ENCODE data around the gene CTAGE8. TPM values are rescaled to one million over a fixed set of nuclear protein-coding genes. Genes with fewer than 3 reads are reported as not detected.
"Not testable (repeated sequence)": the region's sequence is repeated elsewhere in the genome, so short reads cannot be mapped to it uniquely, and the experiment has no call there.

The CTAGE8 gene, protein sequence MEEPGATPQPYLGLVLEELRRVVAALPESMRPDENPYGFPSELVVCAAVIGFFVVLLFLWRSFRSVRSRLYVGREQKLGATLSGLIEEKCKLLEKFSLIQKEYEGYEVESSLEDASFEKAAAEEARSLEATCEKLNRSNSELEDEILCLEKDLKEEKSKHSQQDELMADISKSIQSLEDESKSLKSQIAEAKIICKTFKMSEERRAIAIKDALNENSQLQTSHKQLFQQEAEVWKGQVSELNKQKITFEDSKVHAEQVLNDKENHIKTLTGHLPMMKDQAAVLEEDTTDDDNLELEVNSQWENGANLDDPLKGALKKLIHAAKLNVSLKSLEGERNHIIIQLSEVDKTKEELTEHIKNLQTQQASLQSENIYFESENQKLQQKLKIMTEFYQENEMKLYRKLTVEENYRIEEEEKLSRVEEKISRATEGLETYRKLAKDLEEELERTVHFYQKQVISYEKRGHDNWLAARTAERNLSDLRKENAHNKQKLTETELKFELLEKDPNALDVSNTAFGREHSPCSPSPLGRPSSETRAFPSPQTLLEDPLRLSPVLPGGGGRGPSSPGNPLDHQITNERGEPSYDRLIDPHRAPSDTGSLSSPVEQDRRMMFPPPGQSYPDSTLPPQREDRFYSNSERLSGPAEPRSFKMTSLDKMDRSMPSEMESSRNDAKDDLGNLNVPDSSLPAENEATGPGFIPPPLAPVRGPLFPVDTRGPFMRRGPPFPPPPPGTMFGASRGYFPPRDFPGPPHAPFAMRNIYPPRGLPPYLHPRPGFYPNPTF
- 1.2 TPM for total RNA-seq

DNA sequence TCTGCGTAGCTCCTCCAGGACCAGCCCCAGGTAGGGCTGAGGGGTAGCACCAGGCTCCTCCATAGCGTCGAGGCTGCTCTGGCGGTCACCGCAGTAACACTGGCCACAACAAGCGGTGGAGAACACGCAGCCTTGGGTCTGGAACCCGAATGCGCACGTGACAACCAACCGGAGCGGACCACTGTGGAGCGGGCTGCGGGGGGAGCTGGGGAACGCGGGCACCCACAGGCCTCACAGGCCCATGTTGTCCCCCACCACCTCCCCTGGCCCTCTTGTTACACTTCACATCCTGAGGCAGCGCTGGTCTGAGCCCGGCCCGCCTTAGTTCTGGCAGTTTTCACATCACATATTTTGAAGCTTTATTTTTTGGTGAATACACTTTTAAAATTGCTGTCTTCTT lies at the start of gene CTAGE8:
Gene CTAGE8, minus strand, starts transcription at position 101 of the 400 bp plus-strand sequence. Its CDS starts 38 bp downstream, at position 63.
- intact Hi-C loops (cut with DNase I); ATAC-seq; DNase-seq (ENCODE audit: low spot score): not testable (repeated sequence)

GRCh38 chr7:144317537-144317936 lies 48.4 kb upstream of the CTAGE8 start:
- ATAC-seq = peak; percentile 51
- intact Hi-C loops (cut with DNase I); DNase-seq (ENCODE audit: low spot score): not testable (repeated sequence)

GRCh38 chr7:144311872-144312469 lies 42.9 kb upstream of the CTAGE8 start, which contains the start of gene OR2A1:
Gene OR2A1 (plus strand): TSS chr7:144312419. CDS start chr7:144318125, 5,706 bp downstream.
- ATAC-seq = peak; percentile 38
- intact Hi-C loops (cut with DNase I); DNase-seq (ENCODE audit: low spot score): not testable (repeated sequence)

GRCh38 chr7:144311218-144311617 lies 42.1 kb upstream of the CTAGE8 start:
- intact Hi-C loops (cut with DNase I); DNase-seq (ENCODE audit: low spot score): not testable (repeated sequence)

DNA sequence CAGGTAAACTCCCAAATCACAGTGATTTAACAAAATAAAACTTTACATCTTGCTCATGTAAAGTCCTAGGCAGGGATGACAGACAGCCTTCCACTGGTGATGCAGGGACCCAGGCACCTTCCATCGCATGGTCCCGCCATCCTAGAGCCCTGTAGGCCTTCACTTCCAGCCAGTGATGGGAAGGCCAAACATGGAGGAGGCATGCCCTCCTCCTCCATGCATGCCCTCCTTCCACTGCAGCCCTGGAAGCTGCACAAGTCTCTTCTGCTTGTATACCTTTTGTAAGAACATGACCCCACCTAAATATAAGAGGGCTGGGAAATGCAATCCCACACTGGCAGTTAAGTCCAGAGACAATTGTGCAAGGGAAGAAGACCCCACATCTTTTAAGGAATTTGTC lies 40.6 kb upstream of the CTAGE8 start:
- DNase-seq (ENCODE audit: low spot score); intact Hi-C loops (cut with DNase I): not testable (repeated sequence)
- peak; percentile 27 for ATAC-seq

More at GRCh38 chr7:144311218-144311617, 42.1 kb upstream of the CTAGE8 start:
- ATAC-seq = not testable (repeated sequence)

GRCh38 chr7:144305156-144305555 lies 36.1 kb upstream of the CTAGE8 start:
- ATAC-seq; DNase-seq (ENCODE audit: low spot score); intact Hi-C loops (cut with DNase I): not testable (repeated sequence)

DNA sequence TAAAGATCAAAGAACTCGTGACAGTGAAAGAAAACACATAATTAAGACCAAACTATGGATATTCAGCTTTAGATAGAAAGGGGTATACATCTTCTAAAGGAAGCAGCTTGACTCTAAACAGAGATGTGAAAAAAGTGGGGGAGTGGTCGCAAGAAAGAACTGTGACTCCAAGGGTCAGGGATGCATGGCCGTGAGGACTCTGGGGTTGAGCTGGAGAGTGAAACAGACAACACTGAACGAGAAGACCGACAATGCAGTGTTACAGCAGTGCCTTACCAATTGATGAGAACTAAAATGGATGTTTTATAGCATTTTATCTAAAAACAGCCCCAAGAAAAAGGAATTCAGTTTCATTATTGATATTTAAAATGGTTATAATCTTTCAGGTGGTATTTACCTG lies 34.5 kb upstream of the CTAGE8 start:
- intact Hi-C loops (cut with DNase I); ATAC-seq: not testable (repeated sequence)

GRCh38 chr7:144302578-144303303 lies 33.7 kb upstream of the CTAGE8 start:
- intact Hi-C loops (cut with DNase I); DNase-seq (ENCODE audit: low spot score): not testable (repeated sequence)
- peak; percentile 9 for ATAC-seq

More for the DNA sequence above, 34.5 kb upstream of the CTAGE8 start:
- DNase-seq (ENCODE audit: low spot score) = not testable (repeated sequence)

DNA sequence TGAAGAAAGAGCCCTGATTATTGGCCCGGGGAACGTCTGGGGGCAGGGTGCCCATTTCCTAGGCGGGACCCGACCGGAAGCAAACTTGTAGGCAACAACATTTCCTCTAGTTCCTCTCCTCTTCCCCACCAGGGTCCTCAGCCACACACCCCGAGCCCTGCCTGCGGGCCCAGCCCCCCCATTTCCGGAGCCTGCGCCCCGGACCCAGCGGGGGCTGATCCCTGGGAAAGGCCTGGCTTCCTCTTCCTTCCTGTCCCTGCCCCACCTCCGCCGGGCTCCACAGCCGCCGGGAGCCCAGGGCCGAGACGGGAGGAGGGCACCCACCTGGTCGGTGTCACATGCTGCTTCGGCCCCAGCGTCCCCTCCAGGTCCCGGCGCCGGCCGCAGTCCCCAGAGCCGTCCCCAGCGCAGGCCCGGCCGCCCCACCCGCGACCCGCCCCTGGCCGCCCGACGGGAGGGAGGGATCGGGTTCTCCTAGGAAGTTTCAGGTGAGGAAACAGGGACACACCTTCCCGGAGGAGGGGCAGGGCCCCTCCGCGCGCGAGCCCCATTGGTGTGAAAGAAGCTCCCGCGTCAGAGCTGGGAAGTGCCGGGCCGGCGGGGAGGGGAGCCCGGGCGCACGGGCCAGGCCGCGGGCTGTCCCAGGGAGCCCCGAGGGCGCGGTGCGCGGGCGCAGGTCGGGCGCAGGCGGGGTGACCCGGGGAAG lies 24.9 kb upstream of the CTAGE8 start:
- intact Hi-C loops (cut with DNase I); DNase-seq (ENCODE audit: low spot score): not testable (repeated sequence)
- peak; percentile 87 for ATAC-seq

GRCh38 chr7:144292384-144293161 lies 23.5 kb upstream of the CTAGE8 start:
- intact Hi-C loops (cut with DNase I); DNase-seq (ENCODE audit: low spot score); ATAC-seq: not testable (repeated sequence)

- DNase-seq (ENCODE audit: low spot score); intact Hi-C loops (cut with DNase I); ATAC-seq: not testable (repeated sequence)
Observed at GRCh38 chr7:144291607-144292006, 22.5 kb upstream of the CTAGE8 start.

DNA sequence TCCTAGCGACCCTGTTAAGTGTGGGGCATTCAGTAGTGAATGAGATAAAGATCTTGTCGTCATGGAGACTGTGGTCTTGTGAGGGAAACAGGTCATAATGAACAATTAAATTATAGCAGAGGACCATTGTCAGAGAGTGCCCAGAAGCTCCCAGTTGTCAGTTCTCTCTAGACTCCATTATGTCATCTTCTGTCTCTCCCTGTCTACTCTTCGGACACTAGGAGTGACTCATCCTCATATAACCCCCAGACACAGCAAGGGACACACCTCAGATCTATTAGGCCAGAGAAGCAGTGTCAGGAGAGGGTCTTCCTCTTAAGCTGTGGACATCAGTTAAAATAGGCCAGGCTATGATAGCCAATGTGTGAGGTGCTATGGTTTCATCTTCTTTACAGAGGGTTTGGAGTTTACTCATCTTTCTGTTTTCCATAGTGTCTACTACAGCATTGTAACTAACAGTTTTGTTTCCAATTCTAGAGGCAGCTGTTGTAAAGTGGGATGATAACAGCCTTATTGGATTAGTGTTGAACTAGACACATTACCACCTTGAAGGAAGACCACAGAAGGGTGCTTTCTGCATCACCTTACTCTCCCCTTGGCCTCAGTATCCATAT lies 18.2 kb upstream of the CTAGE8 start:
- ATAC-seq; intact Hi-C loops (cut with DNase I); DNase-seq (ENCODE audit: low spot score): not testable (repeated sequence)

GRCh38 chr7:144283716-144284115 lies 14.6 kb upstream of the CTAGE8 start:
- intact Hi-C loops (cut with DNase I); DNase-seq (ENCODE audit: low spot score): not testable (repeated sequence)
- ATAC-seq = peak; percentile 8

DNA sequence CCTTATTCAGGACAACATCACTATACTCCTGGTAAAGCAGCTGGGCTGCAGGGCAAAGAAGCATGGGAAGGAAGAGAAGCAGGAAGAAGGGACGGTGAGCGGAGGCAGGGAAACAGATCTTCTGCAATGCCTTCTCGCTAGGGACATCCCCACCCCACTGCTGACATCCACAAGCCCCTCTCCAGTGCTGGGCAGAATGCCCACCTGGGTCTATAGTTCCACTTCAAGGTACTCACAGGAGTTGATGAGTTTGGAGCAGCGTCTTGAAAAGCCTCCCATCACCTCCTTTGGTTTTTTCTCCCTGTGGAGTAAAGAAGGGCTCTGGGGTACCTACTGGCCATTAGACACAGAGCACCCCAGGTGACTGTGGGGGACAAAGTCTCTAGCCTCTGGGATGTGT lies 13.4 kb upstream of the CTAGE8 start:
- ATAC-seq; intact Hi-C loops (cut with DNase I); DNase-seq (ENCODE audit: low spot score): not testable (repeated sequence)

DNA sequence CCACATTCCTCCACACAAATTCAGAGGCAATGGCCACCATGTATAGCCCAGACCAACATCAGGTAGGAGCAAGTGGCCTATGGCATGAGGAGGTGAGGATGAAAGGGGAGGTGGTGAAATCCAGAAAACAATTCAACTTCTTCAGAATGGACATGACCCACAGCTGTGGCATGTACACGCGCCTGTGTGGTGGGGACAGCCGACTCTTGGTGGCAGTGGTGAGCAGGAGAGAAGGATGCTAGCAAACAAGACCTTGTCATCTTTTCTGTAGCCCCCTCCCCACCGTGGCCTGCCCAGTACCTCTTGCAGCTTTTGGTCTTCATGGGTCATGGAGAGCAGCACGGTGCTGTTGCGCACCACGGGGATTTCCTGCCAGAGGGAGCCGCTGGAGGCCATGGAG lies 12.9 kb upstream of the CTAGE8 start:
- ATAC-seq; intact Hi-C loops (cut with DNase I); DNase-seq (ENCODE audit: low spot score): not testable (repeated sequence)

DNA sequence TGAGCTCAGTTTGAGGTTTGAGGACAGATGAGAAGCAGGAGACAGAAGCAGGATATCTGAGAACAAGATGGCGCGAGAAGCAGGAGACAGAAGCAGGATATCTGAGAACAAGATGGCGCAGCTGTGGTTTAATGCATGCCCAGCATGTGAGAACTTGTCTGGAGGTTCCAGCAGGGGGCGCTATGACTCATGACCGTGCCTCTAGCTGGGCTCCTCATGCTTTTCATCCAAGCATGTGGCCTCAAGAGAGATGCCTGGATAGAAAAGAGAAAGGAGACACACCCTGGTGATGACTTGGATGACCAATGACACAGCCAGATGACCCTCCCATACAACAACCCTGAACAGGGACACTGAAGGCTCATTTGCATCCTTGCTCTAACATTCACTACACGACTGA lies 10.9 kb upstream of the CTAGE8 start:
- ATAC-seq; intact Hi-C loops (cut with DNase I); DNase-seq (ENCODE audit: low spot score): not testable (repeated sequence)

All from sciatic nerve (tissue), 2 donors.